BLaER1 (cell line): ENCODE data around the gene GAS7.

Experiments
- H3K27ac ChIP-seq: shearing (Covaris generic); formaldehyde crosslinking; 2 replicates; pipeline ENCODE4 v1.8.1; 2022
- H3K27me3 ChIP-seq: shearing (Covaris generic); formaldehyde crosslinking; 2 replicates; pipeline ENCODE4 v1.8.1; 2022
- H3K36me3 ChIP-seq: shearing (Covaris generic); formaldehyde crosslinking; 2 replicates; pipeline ENCODE4 v1.8.1; 2022
- H3K4me1 ChIP-seq: shearing (Covaris generic); formaldehyde crosslinking; 2 replicates; pipeline ENCODE4 v1.8.1; 2022
- H3K4me2 ChIP-seq: shearing (Covaris generic); formaldehyde crosslinking; 2 replicates; pipeline ENCODE4 v1.8.1; 2022
- H3K4me3 ChIP-seq: shearing (Covaris generic); formaldehyde crosslinking; 2 replicates; pipeline ENCODE4 v1.8.1; 2022
- H3K9ac ChIP-seq: shearing (Covaris generic); formaldehyde crosslinking; 2 replicates; pipeline ENCODE4 v1.8.1; 2022
- H3K9me3 ChIP-seq: shearing (Covaris generic); formaldehyde crosslinking; 2 replicates; pipeline ENCODE4 v1.8.1; 2022
- H4K20me1 ChIP-seq: shearing (Covaris generic); formaldehyde crosslinking; 2 replicates; pipeline ENCODE4 v1.8.1; 2022
- Cebpa-rat ChIP-seq: shearing (Covaris generic); IDR thresholded peaks from 2 replicates; pipeline ENCODE4 v1.8.1; 2022

The GAS7 gene

DNA sequence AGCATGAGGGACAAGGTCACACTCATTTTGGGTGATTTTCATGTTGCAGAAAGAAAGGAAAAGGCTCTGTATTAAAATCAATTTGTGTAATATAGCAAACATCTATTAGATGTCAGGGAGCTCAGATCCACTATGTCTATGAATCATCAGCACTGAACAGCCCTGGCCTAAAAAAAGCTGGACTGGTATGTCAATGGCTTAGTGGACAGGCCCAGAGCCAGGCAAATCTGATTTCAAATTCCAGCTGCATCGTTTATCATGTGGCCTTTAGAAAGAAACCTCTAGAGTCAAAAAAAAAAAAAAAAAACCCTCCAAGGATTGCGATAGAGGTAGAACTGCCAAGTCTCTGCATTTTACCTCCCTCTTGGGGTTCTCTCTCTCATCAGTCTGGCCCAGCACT, 5.4 kb downstream of the GAS7 start:
- Histone ChIP-seq H4K20me1 (peaks cover 16% of the 10 kb centered on the region; the same call in 1 of the 2 replicates), H3K27me3 (peaks cover 7% of the 10 kb centered on the region; the same call in 1 of the 2 replicates), H3K4me2 (no peak overlapping the region), H3K9me3 (peaks cover 43% of the 10 kb centered on the region), H3K9ac (no peak overlapping the region), H3K4me3 (no peak overlapping the region), H3K4me1 (peaks cover 18% of the 10 kb centered on the region), H3K27ac (no peak overlapping the region), H3K36me3 (peaks cover 27% of the 10 kb centered on the region)
- TF ChIP-seq Cebpa-rat: no peak

DNA sequence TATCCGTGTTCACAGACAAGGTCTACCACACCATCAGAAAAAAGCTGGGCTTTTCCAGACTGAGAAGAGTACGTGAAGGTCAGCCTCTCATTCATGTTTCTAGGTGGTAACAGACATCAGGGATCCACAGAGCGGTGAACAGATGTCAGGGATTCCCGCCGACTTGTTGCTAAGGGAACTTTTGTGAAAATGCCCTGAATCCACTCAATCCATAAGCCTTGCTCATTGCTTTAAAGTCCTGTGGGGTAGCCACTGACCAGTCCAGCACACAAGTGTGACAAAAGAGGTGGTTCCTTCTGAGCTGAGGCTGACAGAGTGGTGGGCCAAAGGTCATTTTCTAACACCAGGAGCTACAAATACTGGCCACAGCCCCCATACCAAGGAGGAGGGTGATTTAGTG, 5.9 kb downstream of the GAS7 start:
- Histone ChIP-seq H3K9ac (no peak overlapping the region), H3K4me3 (no peak overlapping the region), H3K9me3 (peaks cover 43% of the 10 kb centered on the region), H3K27ac (no peak overlapping the region), H3K27me3 (peaks cover 2% of the 10 kb centered on the region; the same call in 1 of the 2 replicates), H3K4me2 (no peak overlapping the region), H4K20me1 (peaks cover 11% of the 10 kb centered on the region; the same call in 1 of the 2 replicates), H3K36me3 (peaks cover 27% of the 10 kb centered on the region), H3K4me1 (peaks cover 13% of the 10 kb centered on the region)
- no peak for TF ChIP-seq Cebpa-rat

DNA sequence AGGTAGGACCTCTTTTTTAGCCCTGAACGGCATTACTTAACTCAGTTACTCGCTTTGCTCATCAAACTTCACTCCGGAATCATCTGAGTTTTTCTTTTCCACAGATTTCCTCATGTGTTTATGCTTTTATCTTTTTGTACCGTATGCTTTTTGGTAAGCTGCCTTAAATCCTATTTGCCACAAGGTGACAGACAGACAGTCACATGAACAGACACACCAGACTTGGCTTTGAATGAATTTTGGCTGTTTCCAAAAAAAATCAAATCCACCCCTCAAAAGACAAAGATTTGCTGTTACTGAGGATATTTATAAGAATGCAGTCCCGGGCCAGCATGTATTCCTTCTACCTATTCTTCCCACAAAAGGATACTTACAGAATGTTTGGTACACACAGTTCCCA, 10.9 kb downstream of the GAS7 start:
- Histone ChIP-seq H3K4me1 (peaks cover 19% of the 10 kb centered on the region; the same call in 1 of the 2 replicates), H3K4me3 (no peak overlapping the region), H3K27ac (no peak overlapping the region), H4K20me1 (no peaks in the 10 kb centered on the region), H3K27me3 (no peaks in the 10 kb centered on the region), H3K36me3 (peaks cover 3% of the 10 kb centered on the region; the same call in 1 of the 2 replicates), H3K9ac (no peak overlapping the region), H3K9me3 (peaks cover 6% of the 10 kb centered on the region; the same call in 1 of the 2 replicates), H3K4me2 (no peak overlapping the region)
- no peak for TF ChIP-seq Cebpa-rat

DNA sequence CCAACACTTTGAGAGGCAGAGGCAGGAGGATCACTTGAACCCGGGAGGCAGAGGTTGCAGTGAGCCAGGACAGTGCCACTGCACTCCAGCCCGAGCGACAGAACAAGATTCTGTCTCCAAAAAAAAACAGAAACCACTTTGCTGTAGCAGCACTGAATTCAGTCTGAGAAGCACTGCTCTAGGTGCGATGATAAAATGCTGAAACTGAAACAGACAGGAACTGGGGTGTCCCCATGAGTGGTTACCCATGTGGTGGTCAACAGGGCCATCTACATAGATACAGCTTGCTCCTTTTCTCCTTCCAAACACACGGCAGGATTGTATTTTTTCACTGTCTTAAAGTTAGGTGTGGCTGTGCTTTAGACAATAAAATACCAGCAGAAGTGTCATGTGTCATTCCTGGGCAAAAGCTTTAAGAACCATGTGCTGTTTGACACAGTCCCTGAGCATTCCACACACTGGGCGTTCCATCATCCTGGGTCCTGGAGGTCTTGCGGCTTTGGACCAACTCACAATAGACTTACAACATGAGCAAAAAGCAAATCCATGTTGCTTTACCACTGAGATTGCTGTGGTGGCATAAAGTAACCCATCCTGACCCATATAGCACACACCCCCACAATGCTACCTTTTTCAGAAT, 11.5 kb downstream of the GAS7 start:
- 0 out of 2 replicates have a peak, but pooled peaks cover under 1% of the 10 kb centered on the region for H3K9me3 ChIP-seq
- H3K4me1 ChIP-seq: peaks cover 19% of the 10 kb centered on the region; the same call in 1 of the 2 replicates
- no peak overlapping the region for H3K4me2 ChIP-seq
- no peaks in the 10 kb centered on the region for H3K27me3 ChIP-seq
- no peak overlapping the region for H3K27ac ChIP-seq
- no peaks in the 10 kb centered on the region for H4K20me1 ChIP-seq
- H3K4me3 ChIP-seq: no peak overlapping the region
- peaks cover 3% of the 10 kb centered on the region; the same call in 1 of the 2 replicates for H3K36me3 ChIP-seq
- no peak overlapping the region for H3K9ac ChIP-seq
- no peak for TF ChIP-seq Cebpa-rat

DNA sequence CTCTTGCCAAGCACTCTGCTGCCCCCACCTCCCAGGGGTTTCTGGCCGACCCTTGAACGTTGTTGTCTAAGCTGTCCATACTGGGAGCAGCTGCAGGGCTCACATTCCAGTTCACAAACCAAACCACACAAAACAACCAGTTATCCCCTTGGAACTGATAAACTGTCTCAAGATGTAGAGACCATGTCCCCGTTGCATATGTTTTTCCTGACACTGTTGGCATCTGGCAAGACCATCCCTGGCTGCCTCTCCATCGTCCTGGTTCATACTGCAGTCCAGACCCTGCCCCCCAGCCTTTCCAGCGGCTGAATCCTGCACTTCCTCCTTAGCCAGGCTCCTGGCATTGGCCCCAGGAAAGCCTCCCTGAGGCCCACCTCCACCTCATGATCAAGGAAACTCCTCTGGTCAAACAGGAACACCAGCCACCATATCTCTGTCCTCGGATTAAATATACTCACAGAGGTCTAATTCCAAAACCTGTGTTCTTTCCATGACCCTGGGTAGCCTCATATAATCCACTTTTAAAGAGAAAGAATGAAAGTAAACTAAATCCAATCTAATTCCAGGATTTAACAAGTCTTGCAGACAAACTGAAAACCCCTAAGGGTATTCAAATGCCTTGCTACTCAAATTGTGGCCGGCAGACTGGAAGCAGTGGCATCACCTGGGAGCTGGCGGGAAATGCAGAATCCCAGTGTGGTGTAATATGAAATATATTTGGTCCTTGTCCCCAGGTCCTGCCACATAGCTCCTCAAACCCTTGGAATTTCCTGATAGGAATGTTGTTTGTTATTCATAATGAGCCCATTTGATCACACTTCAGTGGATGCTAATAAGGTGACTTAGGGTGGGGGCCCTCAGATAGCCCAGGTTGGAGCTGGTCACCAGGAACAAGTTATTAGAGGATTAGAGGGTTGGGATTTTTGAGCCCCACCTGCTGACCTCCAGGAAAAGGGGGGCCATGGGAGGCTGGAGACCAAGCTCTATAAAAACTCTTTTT, 14.2 kb downstream of the GAS7 start:
- H3K9me3 ChIP-seq: no peaks in the 10 kb centered on the region
- no peaks in the 10 kb centered on the region for H3K27me3 ChIP-seq
- no peak overlapping the region for H3K27ac ChIP-seq
- peaks cover 3% of the 10 kb centered on the region; the same call in 1 of the 2 replicates for H3K36me3 ChIP-seq
- H3K4me2 ChIP-seq: peak overlapping the region; percentile 25
- H3K4me1 ChIP-seq: peaks cover 21% of the 10 kb centered on the region; the same call in 1 of the 2 replicates
- no peak for TF ChIP-seq Cebpa-rat
- H3K4me3 ChIP-seq: no peak overlapping the region
- no peak overlapping the region for H3K9ac ChIP-seq
- no peaks in the 10 kb centered on the region for H4K20me1 ChIP-seq

DNA sequence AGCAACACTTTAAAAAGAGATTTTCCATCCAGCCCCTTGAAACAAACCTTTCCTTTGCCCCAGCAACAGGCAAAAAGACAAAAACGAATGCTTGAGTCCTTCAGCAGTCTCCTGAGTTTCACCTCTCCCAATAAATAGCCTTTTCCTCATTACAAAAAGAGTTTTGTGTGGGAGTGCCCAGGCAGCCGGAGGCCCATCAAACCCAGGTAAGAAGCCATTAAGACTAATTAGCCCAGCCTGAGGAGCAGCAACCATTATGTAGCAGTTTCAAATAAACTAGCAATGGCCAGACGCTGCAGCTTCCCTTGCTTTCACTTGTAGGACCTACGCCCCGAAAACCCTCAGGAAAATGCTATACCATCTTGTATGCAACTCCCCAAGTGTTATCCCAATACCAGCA, 15.6 kb downstream of the GAS7 start:
- no peak overlapping the region for H3K9ac ChIP-seq
- no peak for TF ChIP-seq Cebpa-rat
- H3K4me3 ChIP-seq: no peak overlapping the region
- H3K4me2 ChIP-seq: no peak overlapping the region
- no peak overlapping the region for H3K27ac ChIP-seq
- peaks cover 35% of the 10 kb centered on the region for H3K4me1 ChIP-seq
- no peaks in the 10 kb centered on the region for H3K27me3 ChIP-seq
- H4K20me1 ChIP-seq: 0 out of 2 replicates have a peak, but pooled peaks cover 3% of the 10 kb centered on the region
- H3K9me3 ChIP-seq: no peaks in the 10 kb centered on the region
- H3K36me3 ChIP-seq: peaks cover 3% of the 10 kb centered on the region; the same call in 1 of the 2 replicates

DNA sequence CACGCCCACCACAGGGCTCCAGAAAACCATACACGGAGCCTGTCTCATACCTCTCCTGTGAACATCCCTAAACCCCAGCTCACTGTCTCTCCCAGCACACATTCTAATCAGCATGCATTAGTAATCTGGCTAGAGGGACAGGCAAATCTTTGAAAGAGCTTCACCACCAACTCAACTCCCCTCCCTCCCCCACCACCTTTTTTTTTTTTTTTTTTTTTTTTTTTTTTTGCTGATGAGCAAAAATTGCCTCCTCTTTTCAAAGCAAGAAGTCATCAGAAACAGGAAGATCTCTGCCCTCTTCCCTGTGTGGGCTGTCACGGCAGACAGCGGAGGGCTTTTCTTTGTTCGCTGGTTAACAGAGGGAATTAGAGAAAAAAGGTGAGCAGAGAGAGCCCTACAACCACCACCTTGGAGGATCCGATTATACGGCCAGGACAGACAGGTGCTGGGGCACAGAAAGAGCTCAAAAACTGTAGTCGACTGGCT, 19.9 kb downstream of the GAS7 start:
- Histone ChIP-seq H3K27ac (no peak overlapping the region), H3K27me3 (no peaks in the 10 kb centered on the region), H3K4me3 (no peak overlapping the region), H3K9ac (0 out of 2 replicates have a peak overlapping the region, but pooled peaks have one; percentile 10), H3K4me2 (peak overlapping the region; percentile 43), H3K36me3 (peaks cover 7% of the 10 kb centered on the region; the same call in 1 of the 2 replicates), H3K4me1 (peaks cover 42% of the 10 kb centered on the region), H3K9me3 (no peaks in the 10 kb centered on the region), H4K20me1 (0 out of 2 replicates have a peak, but pooled peaks cover 7% of the 10 kb centered on the region)
- no peak for TF ChIP-seq Cebpa-rat

DNA sequence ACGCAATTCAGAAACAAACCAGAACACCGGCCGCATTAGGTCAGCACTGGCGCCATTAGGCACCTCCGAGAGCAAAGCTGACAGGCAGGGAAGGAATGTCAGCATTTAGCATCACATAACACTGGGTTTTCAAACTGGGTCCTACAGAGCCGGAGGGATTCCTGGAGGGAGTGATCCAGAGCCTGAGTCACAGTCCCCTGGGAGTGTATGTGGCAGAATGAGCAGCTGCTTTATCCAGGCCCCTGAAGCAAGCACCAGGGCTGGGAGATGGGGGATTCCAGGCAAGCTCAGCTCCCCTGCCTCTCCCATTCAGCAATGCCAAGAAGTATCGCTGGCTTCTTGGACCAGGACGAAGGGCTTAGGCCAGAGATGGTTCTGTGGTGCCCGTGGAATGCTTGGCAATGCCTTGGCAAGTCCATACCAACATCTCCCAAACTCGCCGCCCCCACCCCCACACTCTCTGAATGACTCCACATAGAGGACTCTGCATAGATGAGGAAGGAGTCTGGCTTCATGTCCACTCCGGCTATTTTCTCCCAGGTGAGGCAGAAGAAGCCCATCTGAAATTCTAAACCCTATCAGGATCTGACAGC, 20.4 kb downstream of the GAS7 start:
- H3K27ac ChIP-seq: 0 out of 2 replicates have a peak overlapping the region, but pooled peaks have one; percentile 38
- no peak for TF ChIP-seq Cebpa-rat
- 0 out of 2 replicates have a peak, but pooled peaks cover 7% of the 10 kb centered on the region for H4K20me1 ChIP-seq
- H3K9me3 ChIP-seq: no peaks in the 10 kb centered on the region; the same call in 1 of the 2 replicates
- H3K4me2 ChIP-seq: peak overlapping the region; percentile 43
- H3K4me1 ChIP-seq: peaks cover 48% of the 10 kb centered on the region
- H3K36me3 ChIP-seq: peaks cover 4% of the 10 kb centered on the region; the same call in 1 of the 2 replicates
- H3K4me3 ChIP-seq: no peak overlapping the region
- H3K9ac ChIP-seq: 0 out of 2 replicates have a peak overlapping the region, but pooled peaks have one; percentile 10
- H3K27me3 ChIP-seq: no peaks in the 10 kb centered on the region
